GM12891 (cell line): ENCODE results near the gene SEC22C.
A peak's percentile ranks its signal among the peaks of the same experiment; 100 is the strongest.

Experiments
- DNase-seq: peaks from one replicate; pipeline ENCODE4 v3.0.0; 2011; ENCODE audit warnings: low spot score; ENCODE audit not compliant: insufficient read length
- FAIRE-seq: peaks from 2 replicates; lab custom pipeline; 2011; peaks lifted over from hg19 to GRCh38; lab: Jason Lieb, UNC
- PAX5 ChIP-seq: IDR thresholded peaks from 2 replicates; pipeline ENCODE4 v1.6.1; 2011; ENCODE audit warnings: low read length, moderate library complexity, mild to moderate bottlenecking; ENCODE audit not compliant: insufficient read depth, severe bottlenecking
- POLR2A ChIP-seq: IDR thresholded peaks from 2 replicates; pipeline ENCODE4 v1.6.1; 2011; ENCODE audit warnings: low read depth, low read length, control low read depth
- POLR2AphosphoS5 ChIP-seq: IDR thresholded peaks from 2 replicates; pipeline ENCODE4 v1.6.1; 2011; ENCODE audit warnings: low read depth, low read length, control low read depth
- POU2F2 ChIP-seq: IDR thresholded peaks from 2 replicates; pipeline ENCODE4 v1.6.1; 2011; ENCODE audit warnings: low read depth, mild to moderate bottlenecking, control low read depth, low read length, moderate library complexity
- SPI1 ChIP-seq: IDR thresholded peaks from 2 replicates; pipeline ENCODE4 v1.6.1; 2011; ENCODE audit warnings: low read depth, low read length, control low read depth
- TAF1 ChIP-seq: IDR thresholded peaks from 2 replicates; pipeline ENCODE4 v1.6.1; 2011; ENCODE audit warnings: low read depth, low read length, control low read depth

The SEC22C gene

DNA sequence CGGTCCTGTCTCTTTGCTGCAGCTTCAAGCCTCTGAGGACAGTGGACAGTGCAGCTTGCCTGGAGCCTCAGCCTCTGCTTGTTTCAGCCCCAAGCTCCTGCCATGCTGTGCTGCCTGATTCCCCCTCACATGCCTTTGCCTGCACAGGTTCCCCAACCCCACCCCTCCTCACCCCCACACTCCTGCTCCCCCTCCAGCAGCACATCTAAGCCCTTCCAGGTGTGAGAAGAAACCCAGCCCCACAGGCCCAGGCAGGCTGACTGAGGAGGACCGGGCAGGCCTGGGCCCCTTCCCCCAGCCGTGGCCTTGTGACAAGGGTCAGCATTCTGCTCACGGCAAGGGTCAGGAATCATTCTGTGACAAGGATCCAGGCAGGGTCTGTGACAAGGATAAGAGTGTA lies 56.6 kb downstream of the SEC22C start:
- TF ChIP-seq POLR2AphosphoS5 (no peak), TAF1 (no peak), SPI1 (no peak)
- no peak for DNase-seq
- no peak for FAIRE-seq

GRCh38 chr3:42524751-42525150 lies 57.0 kb downstream of the SEC22C start:
- DNase-seq (no peak), FAIRE-seq (no peak)
- TF ChIP-seq POLR2AphosphoS5 (no peak), SPI1 (no peak), POLR2A (no peak), POU2F2 (no peak), TAF1 (no peak), PAX5 (no peak)

DNA sequence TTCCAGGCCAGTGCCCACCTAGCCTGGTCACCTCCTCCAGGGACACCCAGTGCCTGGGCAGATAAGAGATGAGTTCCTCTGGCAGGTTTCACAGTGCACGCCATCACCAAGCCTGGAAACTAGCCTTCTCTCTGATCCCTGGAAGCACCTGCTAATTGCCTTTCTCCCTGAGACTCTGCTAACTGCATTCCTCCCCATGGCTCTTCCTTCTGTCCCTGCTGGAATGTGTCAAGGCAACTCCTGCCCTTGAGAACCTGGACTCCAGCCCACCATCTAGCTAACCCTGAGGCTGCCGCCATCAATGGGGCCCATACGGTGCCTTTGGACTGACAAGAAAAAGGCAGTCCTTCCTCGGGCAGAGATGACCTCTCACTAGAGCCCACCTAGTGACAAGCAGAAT lies 60.9 kb downstream of the SEC22C start:
- DNase-seq, result no peak
- TF ChIP-seq POU2F2, result no peak
- TF ChIP-seq POLR2A, result no peak
- TF ChIP-seq POLR2AphosphoS5, result no peak
- FAIRE-seq, result no peak

DNA sequence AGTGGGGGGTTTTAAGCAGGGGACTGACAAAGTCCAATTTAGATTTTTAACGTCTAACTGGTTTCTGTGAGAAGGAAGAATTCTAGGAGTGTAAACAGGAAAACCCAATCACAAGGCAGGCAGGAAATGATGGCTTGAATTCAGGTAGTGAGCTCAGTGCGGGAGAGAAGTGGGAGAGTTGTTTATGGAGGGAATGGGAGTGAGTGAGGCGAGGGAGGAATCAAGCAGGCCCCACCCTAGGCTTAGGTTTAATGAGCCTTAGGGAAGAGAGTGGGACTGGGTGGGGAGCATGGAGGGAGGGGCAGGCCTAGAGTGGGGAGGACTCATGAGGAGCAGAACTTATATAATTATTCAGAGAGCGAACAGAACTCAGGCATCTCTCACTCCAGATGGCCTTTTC lies 61.4 kb downstream of the SEC22C start:
- no peak for FAIRE-seq
- DNase-seq, result no peak
- TF ChIP-seq POLR2AphosphoS5 (no peak), TAF1 (no peak), POLR2A (no peak), SPI1 (no peak), POU2F2 (no peak), PAX5 (no peak)

GRCh38 chr3:42519568-42519962 lies 62.2 kb downstream of the SEC22C start:
- DNase-seq (no peak), FAIRE-seq (no peak)
- no peak for TF ChIP-seq TAF1
- no peak for TF ChIP-seq POLR2A
- TF ChIP-seq PAX5, result no peak
- TF ChIP-seq SPI1, result no peak
- no peak for TF ChIP-seq POU2F2
- no peak for TF ChIP-seq POLR2AphosphoS5

- DNase-seq (no peak), FAIRE-seq (no peak)
- TF ChIP-seq POLR2AphosphoS5 (no peak), SPI1 (no peak), PAX5 (no peak), TAF1 (no peak), POU2F2 (no peak), POLR2A (no peak)
Observed at GRCh38 chr3:42518800-42519567, 62.8 kb downstream of the SEC22C start.

GRCh38 chr3:42517117-42517516 lies 64.7 kb downstream of the SEC22C start:
- TF ChIP-seq POLR2A, result no peak
- no peak for TF ChIP-seq SPI1
- no peak for TF ChIP-seq POLR2AphosphoS5
- no peak for TF ChIP-seq POU2F2
- TF ChIP-seq TAF1, result no peak
- TF ChIP-seq PAX5, result no peak
- no peak for FAIRE-seq
- no peak for DNase-seq

DNA sequence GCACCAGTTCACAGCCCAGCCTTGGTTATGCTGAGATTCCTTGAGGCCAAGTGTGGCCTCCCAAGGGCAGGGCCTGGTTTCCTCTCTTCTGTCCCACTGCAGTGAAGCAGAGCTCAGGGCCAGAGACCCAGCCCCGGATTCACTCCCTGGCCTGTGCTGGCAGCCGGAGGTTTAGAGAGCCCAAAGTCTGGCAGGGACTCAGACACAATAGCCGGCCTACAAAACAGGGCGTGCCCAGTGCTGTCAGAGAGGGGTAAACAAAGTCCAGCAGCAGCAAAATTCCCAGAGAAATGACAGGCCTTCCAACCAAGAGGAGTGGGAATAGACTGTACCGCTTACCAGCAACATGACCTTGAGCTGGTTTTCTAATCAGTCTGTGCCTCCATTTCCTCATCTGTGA lies 65.3 kb downstream of the SEC22C start:
- FAIRE-seq, result no peak
- TF ChIP-seq POLR2A (no peak), TAF1 (no peak), POLR2AphosphoS5 (no peak), SPI1 (no peak), POU2F2 (no peak), PAX5 (no peak)
- DNase-seq, result no peak

DNA sequence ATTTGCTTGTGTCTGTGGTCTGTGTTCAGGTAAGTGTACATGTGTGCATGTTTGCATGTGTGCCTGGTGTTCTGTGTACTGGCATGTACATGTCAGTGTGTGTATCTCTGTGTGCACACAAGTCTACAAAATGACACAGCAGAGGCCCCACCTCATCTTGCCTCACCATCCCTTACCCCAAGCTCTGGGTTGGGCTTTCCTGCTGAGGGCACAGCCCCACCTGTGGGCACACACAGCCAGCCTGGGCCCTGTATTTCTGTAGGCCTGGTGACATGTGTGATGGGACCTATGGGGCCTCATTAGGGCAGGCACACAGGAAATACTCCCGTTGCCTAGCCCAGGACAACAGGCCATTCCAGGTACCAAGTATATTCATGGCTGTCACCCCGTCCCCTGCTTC lies 65.8 kb downstream of the SEC22C start:
- DNase-seq (no peak), FAIRE-seq (peak; percentile 51)
- TF ChIP-seq POLR2AphosphoS5 (no peak), SPI1 (no peak), TAF1 (no peak), PAX5 (no peak), POU2F2 (no peak), POLR2A (no peak)

GRCh38 chr3:42515391-42515916 lies 66.3 kb downstream of the SEC22C start:
- FAIRE-seq, result no peak

More at GRCh38 chr3:42515391-42515916, 66.3 kb downstream of the SEC22C start:
- no peak for DNase-seq
- no peak for TF ChIP-seq SPI1
- TF ChIP-seq POLR2AphosphoS5, result no peak
- no peak for TF ChIP-seq PAX5
- no peak for TF ChIP-seq TAF1
- TF ChIP-seq POU2F2, result no peak
- TF ChIP-seq POLR2A, result no peak
